Peyer's patch (tissue), 4 donors: ENCODE results near the gene RYR1. TPM values are rescaled to one million over a fixed set of nuclear protein-coding genes. Genes with fewer than 3 reads are reported as not detected.
"Not testable (repeated sequence)": the region's sequence is repeated elsewhere in the genome, so short reads cannot be mapped to it uniquely, and the experiment has no call there.

Experiments used
- DNase-seq, 3 donors: peaks; one replicate each; pipeline ENCODE4 v3.0.0-alpha.2; 2017 to 2019
- H3K27ac ChIP-seq, 4 donors: fragments of 200-600 bp; sonication (generic); one replicate each; pipeline ENCODE4 v1.5.1; 2016 to 2019
- H3K27me3 ChIP-seq, 2 donors: fragments of 200-600 bp; sonication (generic); one replicate each; pipeline ENCODE4 v1.5.1; 2019
- H3K36me3 ChIP-seq, 3 donors: fragments of 200-600 bp; sonication (generic); one replicate each; pipeline ENCODE4 v1.5.1; 2016 to 2019
- H3K4me1 ChIP-seq, 4 donors: fragments of 200-600 bp; sonication (generic); one replicate each; pipeline ENCODE4 v1.5.1; 2016 to 2019
- H3K4me3 ChIP-seq, 4 donors: fragments of 200-600 bp; sonication (generic); 1 replicate in 3 of 4; 2 replicates in 1 of 4; pipeline ENCODE4 v1.5.1; 2016 to 2019; ENCODE audit warnings: mild to moderate bottlenecking in 1 of 4
- H3K9me3 ChIP-seq, 4 donors: fragments of 200-600 bp; sonication (generic); one replicate each; pipeline ENCODE4 v1.5.1; 2016 to 2019; ENCODE audit warnings: mild to moderate bottlenecking in 1 of 4
- CTCF ChIP-seq, 6 experiments: fragments of 450-650 bp in 4 of 6; fragments of 200-600 bp in 2 of 6; sonication (generic) in 1 of 6; IDR thresholded peaks; one replicate each; pipeline ENCODE4 v1.5.1; 2017 to 2019; ENCODE audit warnings: antibody characterized with exemption in 6 of 6, mild to moderate bottlenecking in 3 of 6, moderate library complexity in 1 of 6
- POLR2A ChIP-seq, 2 donors: fragments of 450-650 bp; IDR thresholded peaks; one replicate each; pipeline ENCODE4 v1.5.1; 2017; ENCODE audit warnings: antibody characterized with exemption in 2 of 2, mild to moderate bottlenecking in 2 of 2, moderate library complexity in 2 of 2
- total RNA-seq, 4 donors: library from RNA; depleted of rRNA; stranded (reverse); fragments of >200 nt; gene quantifications; one replicate each; pipeline ENCODE4 v1.1.0, GENCODE V29; 2016

Gene RYR1
- total RNA-seq, 4 donors from 2014 or later: 0.35 to 4.6 (median 3.4) TPM

GRCh38 chr19:38402623-38402966, 30.9 kb upstream of the RYR1 start:
- peak overlapping the region in 2 of 4 donors; percentile 64 to 96 for H3K27ac ChIP-seq
- TF ChIP-seq CTCF (IDR thresholded peaks at IDR 0.05) (no peak), POLR2A (IDR thresholded peaks at IDR 0.05) (peak in 1 of 2 donors; percentile 37)
- peak overlapping the region; percentile 77 to 92 (median 86) for H3K4me3 ChIP-seq

GRCh38 chr19:38402967-38403674, 30.4 kb upstream of the RYR1 start, which contains the start of gene FAM98C:
TSS of gene FAM98C (plus strand) at chr19:38403093. CDS start at chr19:38403154, 61 bp downstream.
- DNase-seq: peak; percentile 95 to 99 (median 98)
- Histone ChIP-seq H3K4me1 (peaks cover 0 to 13% (median 3%) of the 10 kb centered on the region in 4 donors), H3K4me3 (peak within 1 kb of the TSS; percentile 77 to 92 (median 86)), H3K27me3 (no peaks in the 10 kb centered on the region), H3K27ac (peak within 1 kb of the TSS; percentile 85 to 96 (median 90)), H3K36me3 (peaks cover 0 to 28% (median 0%) of the 10 kb centered on the region in 3 donors), H3K9me3 (no peaks in the 10 kb centered on the region)
- TF ChIP-seq POLR2A (IDR thresholded peaks at IDR 0.05): peak; percentile 38 to 54
- peak; percentile 96 to 100 (median 99) for TF ChIP-seq CTCF (IDR thresholded peaks at IDR 0.05)

More at GRCh38 chr19:38402623-38402966, 30.9 kb upstream of the RYR1 start:
- Histone ChIP-seq H3K4me1 (peaks cover 0 to 13% (median 3%) of the 10 kb centered on the region in 4 donors), H3K27me3 (no peaks in the 10 kb centered on the region), H3K36me3 (peaks cover 0 to 28% (median 0%) of the 10 kb centered on the region in 3 donors), H3K9me3 (no peaks in the 10 kb centered on the region)
- no peak for DNase-seq

GRCh38 chr19:38404858-38405257, 28.6 kb upstream of the RYR1 start:
- H3K4me1 ChIP-seq: peaks cover 0 to 13% (median 3%) of the 10 kb centered on the region in 4 donors
- H3K9me3 ChIP-seq: no peaks in the 10 kb centered on the region
- H3K4me3 ChIP-seq: no peak overlapping the region
- TF ChIP-seq POLR2A (IDR thresholded peaks at IDR 0.05): no peak
- TF ChIP-seq CTCF (IDR thresholded peaks at IDR 0.05): no peak
- DNase-seq: peak in 1 of 3 donors; percentile 44
- no peaks in the 10 kb centered on the region for H3K27me3 ChIP-seq
- peak overlapping the region in 2 of 4 donors; percentile 16 to 85 for H3K27ac ChIP-seq
- peaks cover 0 to 34% (median 0%) of the 10 kb centered on the region in 3 donors for H3K36me3 ChIP-seq

- no peak overlapping the region for H3K4me3 ChIP-seq
- DNase-seq: peak in 1 of 3 donors; percentile 32
- no peaks in the 10 kb centered on the region for H3K9me3 ChIP-seq
- H3K27ac ChIP-seq: no peak overlapping the region
- TF ChIP-seq CTCF (IDR thresholded peaks at IDR 0.05): no peak
- TF ChIP-seq POLR2A (IDR thresholded peaks at IDR 0.05): no peak
- peaks cover 0 to 34% (median 0%) of the 10 kb centered on the region in 3 donors for H3K36me3 ChIP-seq
- no peaks in the 10 kb centered on the region for H3K27me3 ChIP-seq
- peaks cover 0 to 13% (median 3%) of the 10 kb centered on the region in 4 donors for H3K4me1 ChIP-seq
Measured at GRCh38 chr19:38405276-38405675, 28.2 kb upstream of the RYR1 start.

GRCh38 chr19:38409631-38410133, 23.8 kb upstream of the RYR1 start:
- H3K27ac ChIP-seq: no peak overlapping the region
- no peak overlapping the region for H3K4me3 ChIP-seq
- DNase-seq: peak in 1 of 3 donors; percentile 45
- H3K9me3 ChIP-seq: no peaks in the 10 kb centered on the region
- peaks cover 0 to 3% (median 0%) of the 10 kb centered on the region in 4 donors for H3K4me1 ChIP-seq
- no peaks in the 10 kb centered on the region for H3K27me3 ChIP-seq
- H3K36me3 ChIP-seq: peaks cover 0 to 31% (median 0%) of the 10 kb centered on the region in 3 donors
- TF ChIP-seq CTCF (IDR thresholded peaks at IDR 0.05): no peak
- no peak for TF ChIP-seq POLR2A (IDR thresholded peaks at IDR 0.05)

- H3K36me3 ChIP-seq: peaks cover 0 to 24% (median 0%) of the 10 kb centered on the region in 3 donors
- H3K9me3 ChIP-seq, H3K27me3 ChIP-seq, H3K4me3 ChIP-seq, H3K4me1 ChIP-seq, H3K27ac ChIP-seq: not testable (repeated sequence)
- peak in 1 of 3 donors; percentile 5 for DNase-seq
Measured at GRCh38 chr19:38410407-38410806, 23.1 kb upstream of the RYR1 start.
